CD4-positive, alpha-beta T cell treated with Interferon gamma for 1 hour (primary cell): ENCODE results near the gene DBN1.

Experiments
- DNase-seq: peaks from one replicate; pipeline ENCODE4 v3.0.0-alpha.2; 2020

Gene DBN1

GRCh38 chr5:177472460-177473442 lies 683 bp downstream of the DBN1 start:
- peak; percentile 65 for DNase-seq

GRCh38 chr5:177471610-177472356 lies 1.7 kb downstream of the DBN1 start:
- no peak for DNase-seq

GRCh38 chr5:177470759-177471536 lies 2.5 kb downstream of the DBN1 start:
- DNase-seq = no peak

- DNase-seq = no peak
Observed at GRCh38 chr5:177469750-177470525, 3.5 kb downstream of the DBN1 start.

- no peak for DNase-seq
Observed at GRCh38 chr5:177468685-177469628, 4.5 kb downstream of the DBN1 start.

GRCh38 chr5:177468329-177468684 lies 5.1 kb downstream of the DBN1 start:
- DNase-seq = no peak

GRCh38 chr5:177467436-177467835 lies 6.0 kb downstream of the DBN1 start:
- no peak for DNase-seq

- no peak for DNase-seq
Observed at GRCh38 chr5:177466861-177467260, 6.6 kb downstream of the DBN1 start.

- DNase-seq = no peak
Observed at GRCh38 chr5:177465044-177465443, 8.4 kb downstream of the DBN1 start.

GRCh38 chr5:177462021-177462670 lies 11.3 kb downstream of the DBN1 start:
- peak; percentile 57 for DNase-seq

- DNase-seq = no peak
Observed at GRCh38 chr5:177459819-177460628, 13.4 kb downstream of the DBN1 start.

GRCh38 chr5:177459357-177459756 lies 14.1 kb downstream of the DBN1 start:
- no peak for DNase-seq

GRCh38 chr5:177458912-177459350 lies 14.5 kb downstream of the DBN1 start:
- no peak for DNase-seq

GRCh38 chr5:177457852-177458681 lies 15.4 kb downstream of the DBN1 start:
- DNase-seq = no peak

- DNase-seq = peak; percentile 88
Observed at GRCh38 chr5:177456976-177457851, 16.2 kb downstream of the DBN1 start.

GRCh38 chr5:177456591-177456964 lies 16.9 kb downstream of the DBN1 start:
- no peak for DNase-seq
